H1 (cell line): Measurements from ENCODE around the gene SLC39A11. TPM values are rescaled to one million over a fixed set of nuclear protein-coding genes. Genes with fewer than 3 reads are reported as not detected.

Experiments
- CBX5 ChIP-seq: fragments of 300-800, 300-1000 bp; sonication (generic); IDR thresholded peaks from 2 replicates; pipeline ENCODE4 v1.7.1; 2016; ENCODE audit warnings: antibody characterized with exemption, low read length, low read depth
- EP300 ChIP-seq, 2 experiments: IDR thresholded peaks; 1 replicate in 1 of 2; 2 replicates in 1 of 2; pipeline ENCODE4 v1.6.1; 2011 to 2012; ENCODE audit warnings: low read depth in 2 of 2, low read length in 2 of 2, mild to moderate bottlenecking in 2 of 2, borderline replicate concordance in 1 of 2, inconsistent platforms in 1 of 2, moderate library complexity in 1 of 2
- NRF1 ChIP-seq: IDR thresholded peaks from 2 replicates; pipeline ENCODE4 v1.6.1; 2011; ENCODE audit warnings: mild to moderate bottlenecking, low read depth, low read length, improper control_type of control experiment
- PHF8 ChIP-seq: fragments of 200-600 bp; sonication (generic); conservative IDR thresholded peaks from 2 replicates; pipeline ENCODE4 v1.7.1; 2012; ENCODE audit warnings: low read depth, mild to moderate bottlenecking, inconsistent platforms, low read length, moderate library complexity
- SIRT6 ChIP-seq: IDR thresholded peaks from one replicate; pipeline ENCODE4 v1.7.1; 2012; ENCODE audit warnings: low read length, inconsistent platforms
- SIX5 ChIP-seq: IDR thresholded peaks from 2 replicates; pipeline ENCODE4 v1.6.1; 2011; ENCODE audit warnings: mild to moderate bottlenecking, low read depth, low read length
- ZNF274 ChIP-seq: IDR thresholded peaks from 2 replicates; pipeline ENCODE4 v1.7.0; 2012; ENCODE audit warnings: low read length, borderline replicate concordance; ENCODE audit errors: extremely low read depth
- polyA plus RNA-seq, 7 experiments: library from polyadenylated mRNA; depleted of rRNA in 3 of 7; stranded (reverse) in 5 of 7; unstranded in 2 of 7; fragments of >200 nt in 5 of 7; fragments of 200-250 nt in 2 of 7; gene quantifications; 1 replicate in 5 of 7; 2 replicates in 1 of 7; 4 replicates in 1 of 7; pipeline versions ENCODE4 v1.2.1 to v1.2.3, GENCODE V29; 2011 to 2013; ENCODE audit warnings: missing spikeins in 2 of 7, mixed read lengths in 2 of 7
- total RNA-seq: library from RNA; stranded (reverse); fragmentation: NEBNext Ultra II Directional; extraction: Animal tissue kit (Norgen Biotek cat#: 25700); gene quantifications from 2 replicates; pipeline ENCODE4 v1.2.1, GENCODE V29; 2021

The SLC39A11 gene
- total and polyA plus RNA-seq, 2 of the 8 experiments (the other 6 are each of a cell fraction or from before 2014, with no cell fraction given), result 12.2 to 19.6 TPM

GRCh38 chr17:73048170-73048569 is 44.3 kb downstream of the SLC39A11 start (continued):
- no peak for TF ChIP-seq NRF1
- no peak for TF ChIP-seq CBX5
- no peak for TF ChIP-seq PHF8
- no peak for TF ChIP-seq SIX5
- no peak for TF ChIP-seq ZNF274
- no peak for TF ChIP-seq SIRT6
- no peak for TF ChIP-seq EP300 (IDR thresholded peaks at IDR 0.05; ENCODE audit: borderline replicate concordance in 1 of 2, low read depth in 2 of 2, low read length in 2 of 2)
